NCI-H1105 (cell line): ENCODE data around the gene PPIL4.
"Not testable (repeated sequence)": the region's sequence is repeated elsewhere in the genome, so short reads cannot be mapped to it uniquely, and the experiment has no call there.

Experiments
- DNase-seq: peaks from one replicate; lab custom pipeline; 2025; lab: John Stamatoyannopoulos, UW

Gene PPIL4

GRCh38 chr6:149529650-149530049 is 16.2 kb downstream of the PPIL4 start:
- no peak for DNase-seq

GRCh38 chr6:149515494-149515893 is 30.3 kb downstream of the PPIL4 start:
- DNase-seq, result no peak

GRCh38 chr6:149513915-149514314 is 31.9 kb downstream of the PPIL4 start:
- no peak for DNase-seq

GRCh38 chr6:149510793-149511512 is 34.9 kb downstream of the PPIL4 start:
- DNase-seq, result no peak

GRCh38 chr6:149508485-149508884 is 37.4 kb downstream of the PPIL4 start:
- DNase-seq, result no peak

GRCh38 chr6:149503872-149504271 is 42.0 kb downstream of the PPIL4 start:
- DNase-seq, result no peak

- DNase-seq, result no peak
Measured at GRCh38 chr6:149503276-149503675, 42.6 kb downstream of the PPIL4 start.

- DNase-seq, result no peak
Measured at GRCh38 chr6:149501768-149502167, 44.1 kb downstream of the PPIL4 start.

GRCh38 chr6:149501201-149501600 is 44.6 kb downstream of the PPIL4 start:
- DNase-seq, result no peak

GRCh38 chr6:149500096-149500495 is 45.7 kb downstream of the PPIL4 start:
- no peak for DNase-seq

- peak; percentile 15 for DNase-seq
Measured at GRCh38 chr6:149499066-149499465, 46.8 kb downstream of the PPIL4 start.

- no peak for DNase-seq
Measured at GRCh38 chr6:149497365-149497764, 48.5 kb downstream of the PPIL4 start.

- not testable (repeated sequence) for DNase-seq
Measured at GRCh38 chr6:149496597-149496996, 49.2 kb downstream of the PPIL4 start.

GRCh38 chr6:149495349-149496016 is 50.4 kb downstream of the PPIL4 start:
- DNase-seq, result not testable (repeated sequence)

GRCh38 chr6:149494810-149495209 is 51.0 kb downstream of the PPIL4 start:
- not testable (repeated sequence) for DNase-seq

- DNase-seq, result no peak
Measured at GRCh38 chr6:149493761-149494320, 52.0 kb downstream of the PPIL4 start.

- DNase-seq, result no peak
Measured at GRCh38 chr6:149492798-149493343, 53.0 kb downstream of the PPIL4 start.

- no peak for DNase-seq
Measured at GRCh38 chr6:149489967-149490366, 55.9 kb downstream of the PPIL4 start.

- DNase-seq, result no peak
Measured at GRCh38 chr6:149488815-149489214, 57.0 kb downstream of the PPIL4 start.

GRCh38 chr6:149487316-149487715 is 58.5 kb downstream of the PPIL4 start:
- DNase-seq, result no peak

- DNase-seq, result no peak
Measured at GRCh38 chr6:149484733-149485700, 60.8 kb downstream of the PPIL4 start, which contains the start of gene ZC3H12D. Gene ZC3H12D, minus strand, starts transcription at chr6:149485014. Its CDS starts 10,471 bp downstream, at chr6:149474543.
